Spleen (tissue), 11 donors: ENCODE data around the gene NUP98. TPM values are rescaled to one million over a fixed set of nuclear protein-coding genes. Genes with fewer than 3 reads are reported as not detected.

Experiments
- DNase-seq: peaks from one replicate; pipeline ENCODE4 v3.0.0-alpha.2; 2020
- H3K27ac ChIP-seq, 8 donors: fragments of 200-600 bp; sonication (generic) in 7 of 8; 1 replicate in 4 of 8; 2 replicates in 4 of 8; pipeline versions ENCODE4 v1.5.0 to v1.8.0; 2016 to 2021; ENCODE audit warnings: inconsistent platforms in 4 of 8, mild to moderate bottlenecking in 4 of 8, moderate library complexity in 1 of 8
- H3K27me3 ChIP-seq, 7 donors: fragments of 200-600 bp; sonication (generic) in 6 of 7; replicated peaks in 1 of 7; 1 replicate in 4 of 7; 2 replicates in 3 of 7; pipeline versions ENCODE4 v1.5.0 to v1.8.0; 2016 to 2021; ENCODE audit warnings: inconsistent platforms in 3 of 7, mild to moderate bottlenecking in 1 of 7
- H3K36me3 ChIP-seq, 6 donors: fragments of 200-600 bp; sonication (generic) in 5 of 6; 1 replicate in 4 of 6; 2 replicates in 2 of 6; pipeline versions ENCODE4 v1.5.0 to v1.8.0; 2016 to 2021; ENCODE audit warnings: inconsistent platforms in 2 of 6
- H3K4me1 ChIP-seq, 6 donors: fragments of 200-600 bp; sonication (generic) in 5 of 6; 1 replicate in 3 of 6; 2 replicates in 3 of 6; pipeline versions ENCODE4 v1.5.0 to v1.8.0; 2016 to 2021; ENCODE audit warnings: inconsistent platforms in 3 of 6
- H3K4me3 ChIP-seq, 8 donors: fragments of 200-600 bp; sonication (generic) in 7 of 8; 1 replicate in 4 of 8; 2 replicates in 4 of 8; pipeline versions ENCODE4 v1.5.0 to v1.8.0; 2016 to 2021; ENCODE audit warnings: inconsistent platforms in 4 of 8, mild to moderate bottlenecking in 4 of 8, moderate library complexity in 2 of 8
- H3K9me3 ChIP-seq, 8 donors: fragments of 200-600 bp; sonication (generic) in 7 of 8; 1 replicate in 4 of 8; 2 replicates in 4 of 8; pipeline versions ENCODE4 v1.5.0 to v1.8.0; 2016 to 2021; ENCODE audit warnings: inconsistent platforms in 4 of 8
- POLR2A ChIP-seq, 3 donors: fragments of 450-650 bp; IDR thresholded peaks; one replicate each; pipeline ENCODE4 v1.5.1; 2017; ENCODE audit warnings: antibody characterized with exemption in 3 of 3, mild to moderate bottlenecking in 1 of 3
- POLR2AphosphoS5 ChIP-seq, 3 donors: sonication (generic); formaldehyde crosslinking; IDR thresholded peaks; one replicate each; pipeline ENCODE4 v1.5.1; 2017; ENCODE audit warnings: antibody characterized with exemption in 3 of 3
- WGBS, 5 donors: extraction: QIAGEN DNeasy Blood & Tissue Kit in 3 of 5; methylation state at CpG; one replicate each; pipeline versions ENCODE4 v1.1.5 to v1.1.7; 2013 to 2018; 5-methylcytosine and 5-hydroxymethylcytosine counted together
- intact Hi-C: fragments of 100-400 bp; cut with DNase I; formaldehyde crosslinking; loops from one replicate; pipeline ENCODE4 v1.15.0; 2023; ENCODE audit warnings: low total_unique reads
- polyA plus RNA-seq, 3 donors: library from polyadenylated mRNA; stranded (reverse); fragments of 200-250 nt; gene quantifications; one replicate each; pipeline ENCODE4 v1.2.1, GENCODE V29; 2013
- total RNA-seq, 7 donors: library from RNA; depleted of rRNA in 3 of 7; stranded (reverse); fragments of >200 nt in 3 of 7; fragmentation: NEBNext Ultra II Directional in 4 of 7; extraction: Animal tissue kit (Norgen Biotek cat#: 25700) in 4 of 7; gene quantifications; one replicate each; pipeline versions ENCODE4 v1.1.0 to v1.2.1, GENCODE V29; 2016 to 2021
- TF ChIP-seq, protein P1 (sequence below), 11 experiments: fragments of 200-600 bp in 7 of 11; fragments of 450-650 bp in 4 of 11; sonication (generic) in 4 of 11; IDR thresholded peaks in 8 of 11; conservative IDR thresholded peaks in 3 of 11; 1 replicate in 7 of 11; 2 replicates in 4 of 11; pipeline versions ENCODE4 v1.4.0 to v1.8.0; 2016 to 2021; ENCODE audit warnings: antibody characterized with exemption in 11 of 11, inconsistent platforms in 4 of 11, mild to moderate bottlenecking in 1 of 11
- donor health status: healthy with polysubstance abuse.
- donor health status: DM: no; HTN: no; CAD: no; lungs with moderate emphysema.
- donor health status: DM: no; HTN: no; CAD: no.
- donor health status: Bipolar disorder and iron deficiency.
- donor health status: healthy.
- donor health status: DM: no; HTN: no; CAD: no.
- donor health status: DM: yes; HTN: yes; CAD: no.

Gene NUP98
- total and polyA plus RNA-seq, 10 donors: 12.6 to 171 (median 88.7) TPM

DNA sequence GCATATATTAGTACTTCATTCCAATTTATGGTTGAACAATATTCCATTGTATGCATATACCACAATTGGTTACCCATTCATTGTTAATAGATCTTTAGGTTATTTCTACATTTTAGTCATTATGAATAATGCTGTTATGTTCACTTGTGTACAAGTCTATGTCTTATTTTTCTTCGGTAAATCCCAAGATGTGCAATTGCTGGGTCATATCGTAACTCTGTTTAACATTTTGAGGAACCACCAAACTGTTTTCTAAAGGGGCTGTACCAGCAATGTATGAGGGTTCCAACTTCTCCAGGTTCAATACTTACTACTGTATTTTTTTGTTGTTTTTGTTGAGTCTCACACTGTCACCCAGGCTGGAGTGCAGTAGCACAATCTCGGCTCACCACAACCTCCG lies 33.1 kb downstream of the NUP98 start:
- Histone ChIP-seq H3K4me3 (no peak overlapping the region), H3K27me3 (no peaks in the 10 kb centered on the region), H3K9me3 (no peaks in the 10 kb centered on the region), H3K36me3 (peaks cover 0 to 100% (median 99%) of the 10 kb centered on the region in 6 donors), H3K4me1 (no peaks in the 10 kb centered on the region), H3K27ac (no peak overlapping the region)
- intact Hi-C loops: no loop called here
- TF ChIP-seq POLR2A (IDR thresholded peaks at IDR 0.05) (no peak), POLR2AphosphoS5 (IDR thresholded peaks at IDR 0.05) (no peak)
- TF ChIP-seq, protein P1, sequence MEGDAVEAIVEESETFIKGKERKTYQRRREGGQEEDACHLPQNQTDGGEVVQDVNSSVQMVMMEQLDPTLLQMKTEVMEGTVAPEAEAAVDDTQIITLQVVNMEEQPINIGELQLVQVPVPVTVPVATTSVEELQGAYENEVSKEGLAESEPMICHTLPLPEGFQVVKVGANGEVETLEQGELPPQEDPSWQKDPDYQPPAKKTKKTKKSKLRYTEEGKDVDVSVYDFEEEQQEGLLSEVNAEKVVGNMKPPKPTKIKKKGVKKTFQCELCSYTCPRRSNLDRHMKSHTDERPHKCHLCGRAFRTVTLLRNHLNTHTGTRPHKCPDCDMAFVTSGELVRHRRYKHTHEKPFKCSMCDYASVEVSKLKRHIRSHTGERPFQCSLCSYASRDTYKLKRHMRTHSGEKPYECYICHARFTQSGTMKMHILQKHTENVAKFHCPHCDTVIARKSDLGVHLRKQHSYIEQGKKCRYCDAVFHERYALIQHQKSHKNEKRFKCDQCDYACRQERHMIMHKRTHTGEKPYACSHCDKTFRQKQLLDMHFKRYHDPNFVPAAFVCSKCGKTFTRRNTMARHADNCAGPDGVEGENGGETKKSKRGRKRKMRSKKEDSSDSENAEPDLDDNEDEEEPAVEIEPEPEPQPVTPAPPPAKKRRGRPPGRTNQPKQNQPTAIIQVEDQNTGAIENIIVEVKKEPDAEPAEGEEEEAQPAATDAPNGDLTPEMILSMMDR (IDR thresholded peaks at IDR 0.05 in 8 of 11, conservative IDR thresholded peaks at IDR 0.05 in 3 of 11): no peak
- no peak for DNase-seq
- 89 to 96% (median 95%) methylated on average over 4 of the region's 4 CpGs for WGBS, 5 donors

DNA sequence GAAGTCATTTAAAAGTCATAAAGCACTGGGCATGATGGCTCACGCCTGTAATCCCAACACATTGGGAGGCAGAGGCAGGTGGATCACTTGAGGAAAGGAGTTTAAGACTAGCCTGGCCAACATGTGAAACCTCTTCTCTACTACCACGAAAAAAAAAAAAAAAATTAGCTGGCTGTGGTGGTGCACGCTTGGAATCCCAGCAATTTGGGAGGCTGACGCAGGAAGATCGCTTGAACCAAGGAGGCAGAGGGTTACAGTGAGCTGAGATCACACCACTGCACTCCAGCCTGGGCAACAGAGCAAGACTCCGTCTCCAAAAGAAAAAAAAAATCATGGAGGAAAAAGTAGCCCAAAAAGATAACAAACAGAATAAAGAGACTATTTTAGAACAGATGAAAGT lies 42.2 kb downstream of the NUP98 start:
- WGBS, 5 donors: 93 to 97% (median 95%) methylated on average over 6 of the region's 6 CpGs
- H3K4me3 ChIP-seq: no peak overlapping the region
- no peak for DNase-seq
- TF ChIP-seq POLR2AphosphoS5 (IDR thresholded peaks at IDR 0.05) (no peak), POLR2A (IDR thresholded peaks at IDR 0.05) (no peak)
- TF ChIP-seq, protein P1 (IDR thresholded peaks at IDR 0.05 in 8 of 11, conservative IDR thresholded peaks at IDR 0.05 in 3 of 11): no peak
- no peaks in the 10 kb centered on the region for H3K9me3 ChIP-seq
- no peaks in the 10 kb centered on the region for H3K27me3 ChIP-seq
- H3K36me3 ChIP-seq: peaks cover 0 to 100% (median 93%) of the 10 kb centered on the region in 6 donors
- H3K4me1 ChIP-seq: no peaks in the 10 kb centered on the region
- no peak overlapping the region for H3K27ac ChIP-seq
- intact Hi-C loops: no loop called here

GRCh38 chr11:3753110-3753509 lies 44.2 kb downstream of the NUP98 start:
- no peaks in the 10 kb centered on the region for H3K9me3 ChIP-seq
- no peak for DNase-seq
- peaks cover 0 to 100% (median 89%) of the 10 kb centered on the region in 6 donors for H3K36me3 ChIP-seq
- H3K27ac ChIP-seq: no peak overlapping the region
- H3K27me3 ChIP-seq: no peaks in the 10 kb centered on the region
- WGBS, 5 donors: 89 to 99% (median 96%) methylated on average over 2 of the region's 2 CpGs
- intact Hi-C loops: no loop called here
- no peak overlapping the region for H3K4me3 ChIP-seq
- no peaks in the 10 kb centered on the region for H3K4me1 ChIP-seq
- TF ChIP-seq, protein P1 (IDR thresholded peaks at IDR 0.05 in 8 of 11, conservative IDR thresholded peaks at IDR 0.05 in 3 of 11): no peak
- TF ChIP-seq POLR2A (IDR thresholded peaks at IDR 0.05) (no peak), POLR2AphosphoS5 (IDR thresholded peaks at IDR 0.05) (no peak)

DNA sequence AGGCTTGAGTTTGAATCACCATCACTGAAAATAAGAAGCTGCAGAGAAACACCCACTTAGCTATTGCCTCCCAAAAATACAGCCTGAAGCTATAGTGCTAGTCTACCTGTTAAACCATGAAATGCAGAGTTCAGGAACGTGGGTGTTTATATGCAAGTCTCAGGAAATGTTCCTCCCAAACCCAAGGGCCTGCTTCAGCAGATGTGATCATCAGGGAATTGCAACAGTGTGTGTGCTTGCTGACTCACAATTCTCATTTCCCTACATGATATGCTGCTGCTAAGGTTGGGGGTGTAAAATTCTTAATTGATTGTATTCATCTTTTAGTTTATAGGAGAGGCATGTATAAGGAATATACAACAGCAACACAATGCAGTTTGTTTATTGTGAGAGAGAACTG lies 49.6 kb downstream of the NUP98 start:
- TF ChIP-seq POLR2A (IDR thresholded peaks at IDR 0.05): no peak
- no peak for TF ChIP-seq POLR2AphosphoS5 (IDR thresholded peaks at IDR 0.05)
- TF ChIP-seq, protein P1 (IDR thresholded peaks at IDR 0.05 in 8 of 11, conservative IDR thresholded peaks at IDR 0.05 in 3 of 11): no peak
- intact Hi-C loops: no loop called here
- Histone ChIP-seq H3K4me3 (no peak overlapping the region), H3K9me3 (no peaks in the 10 kb centered on the region), H3K27ac (peak overlapping the region in 1 of 8 donors; percentile 8), H3K36me3 (peaks cover 0 to 100% (median 88%) of the 10 kb centered on the region in 6 donors), H3K27me3 (no peaks in the 10 kb centered on the region), H3K4me1 (no peaks in the 10 kb centered on the region)
- 50 to 73% (median 61%) methylated on average over 1 of the region's 1 CpG for WGBS, 5 donors
- DNase-seq: no peak
